Measurements from ENCODE around the gene COL16A1.

DNA sequence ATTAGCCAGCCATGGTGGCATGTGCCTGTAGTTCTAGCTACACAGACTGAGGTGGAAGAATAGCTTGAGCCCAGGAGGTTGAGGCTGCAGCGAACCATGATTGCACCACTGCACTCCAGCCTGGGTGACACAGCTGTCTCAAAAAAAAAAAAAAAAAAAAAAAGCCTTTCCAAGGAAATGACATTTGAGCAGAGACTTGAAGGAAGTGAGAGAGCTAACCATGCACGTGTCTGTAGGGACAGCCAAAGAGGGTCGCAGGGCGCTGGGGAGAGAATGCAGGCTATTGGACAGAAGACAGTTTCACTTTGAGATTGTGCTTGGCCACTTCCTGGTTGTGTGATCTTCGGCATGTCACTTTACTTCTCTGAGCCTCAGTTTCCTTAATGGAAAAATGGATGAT lies 79.5 kb downstream of the COL16A1 start:
- TF ChIP-seq POLR2AphosphoS5 (IDR thresholded peaks at IDR 0.05) = no peak
- TF ChIP-seq, protein P1, sequence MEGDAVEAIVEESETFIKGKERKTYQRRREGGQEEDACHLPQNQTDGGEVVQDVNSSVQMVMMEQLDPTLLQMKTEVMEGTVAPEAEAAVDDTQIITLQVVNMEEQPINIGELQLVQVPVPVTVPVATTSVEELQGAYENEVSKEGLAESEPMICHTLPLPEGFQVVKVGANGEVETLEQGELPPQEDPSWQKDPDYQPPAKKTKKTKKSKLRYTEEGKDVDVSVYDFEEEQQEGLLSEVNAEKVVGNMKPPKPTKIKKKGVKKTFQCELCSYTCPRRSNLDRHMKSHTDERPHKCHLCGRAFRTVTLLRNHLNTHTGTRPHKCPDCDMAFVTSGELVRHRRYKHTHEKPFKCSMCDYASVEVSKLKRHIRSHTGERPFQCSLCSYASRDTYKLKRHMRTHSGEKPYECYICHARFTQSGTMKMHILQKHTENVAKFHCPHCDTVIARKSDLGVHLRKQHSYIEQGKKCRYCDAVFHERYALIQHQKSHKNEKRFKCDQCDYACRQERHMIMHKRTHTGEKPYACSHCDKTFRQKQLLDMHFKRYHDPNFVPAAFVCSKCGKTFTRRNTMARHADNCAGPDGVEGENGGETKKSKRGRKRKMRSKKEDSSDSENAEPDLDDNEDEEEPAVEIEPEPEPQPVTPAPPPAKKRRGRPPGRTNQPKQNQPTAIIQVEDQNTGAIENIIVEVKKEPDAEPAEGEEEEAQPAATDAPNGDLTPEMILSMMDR (IDR thresholded peaks at IDR 0.05) = no peak
- no peak for TF ChIP-seq POLR2A (IDR thresholded peaks at IDR 0.05)
- no peak for TF ChIP-seq EP300 (IDR thresholded peaks at IDR 0.05; ENCODE audit: low read depth)

Data from transverse colon (tissue), 4 donors.